GM10266 (cell line): ENCODE data around the gene ZNF292.
"Not testable (repeated sequence)": the region's sequence is repeated elsewhere in the genome, so short reads cannot be mapped to it uniquely, and the experiment has no call there.

Source experiments
- DNase-seq: peaks from one replicate; pipeline ENCODE4 v3.0.0; 2012; ENCODE audit errors: extremely low spot score
- TF ChIP-seq, protein P1 (sequence below): IDR thresholded peaks from 2 replicates; pipeline ENCODE4 v1.5.1; 2012; ENCODE audit warnings: mild to moderate bottlenecking, low read depth; ENCODE audit not compliant: control insufficient read depth, insufficient read depth; ENCODE audit errors: missing control alignments

ZNF292 gene

DNA sequence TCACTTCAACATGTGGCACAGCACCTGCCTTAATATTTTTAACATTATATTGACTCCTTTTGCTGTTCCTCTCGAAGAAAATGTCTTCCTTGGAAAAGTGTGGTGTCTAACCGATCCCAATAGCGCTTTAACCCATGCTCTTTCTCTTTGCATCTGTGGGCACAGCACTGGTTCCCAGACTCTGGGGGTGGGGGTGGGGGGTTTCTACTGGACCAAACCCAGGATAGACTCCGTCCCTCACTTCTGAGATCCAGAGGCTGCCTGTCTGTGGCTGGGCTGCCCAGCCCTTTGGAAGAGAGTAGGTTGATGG is 3.9 kb upstream of the ZNF292 start:
- DNase-seq = no peak

DNA sequence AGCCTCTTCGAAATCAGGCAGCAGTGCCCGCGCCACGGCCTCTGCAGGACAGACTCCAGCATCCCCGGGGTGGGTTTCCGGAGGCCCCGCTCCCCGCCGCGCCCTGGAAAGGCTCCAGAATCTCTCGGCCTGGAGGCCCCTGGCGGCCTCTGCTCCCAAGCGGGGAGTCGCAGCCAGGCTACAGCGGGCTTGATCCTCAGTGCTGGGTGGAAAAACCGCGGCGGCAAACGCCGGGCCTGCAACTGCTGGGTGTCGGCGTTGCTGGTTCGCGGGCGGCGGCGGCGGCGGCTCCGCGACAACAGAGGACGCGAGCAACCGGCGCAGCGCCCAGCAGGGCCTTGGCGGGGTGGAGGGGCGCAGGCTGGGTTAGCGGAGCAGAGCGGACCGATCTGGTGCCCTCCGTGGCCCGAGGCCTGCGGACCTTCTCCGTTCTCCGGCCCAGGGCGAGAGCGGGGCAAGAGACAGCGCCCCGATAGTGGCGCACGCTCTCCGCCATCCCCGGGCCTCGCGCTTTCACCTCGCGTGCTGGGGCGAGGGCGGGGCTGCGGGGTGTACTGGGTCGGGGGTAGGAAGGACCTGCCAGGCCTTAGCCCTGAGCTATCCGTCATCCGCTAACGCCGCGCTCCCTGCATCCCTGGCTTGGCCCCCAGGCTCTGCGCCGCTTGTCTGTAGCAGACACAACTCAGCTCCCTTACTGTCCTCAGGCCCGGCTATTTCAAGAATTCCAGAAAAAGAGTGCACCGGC is 3.4 kb upstream of the ZNF292 start:
- DNase-seq = peak; percentile 62

More for the DNA sequence above, 3.9 kb upstream of the ZNF292 start:
- TF ChIP-seq, protein P1, sequence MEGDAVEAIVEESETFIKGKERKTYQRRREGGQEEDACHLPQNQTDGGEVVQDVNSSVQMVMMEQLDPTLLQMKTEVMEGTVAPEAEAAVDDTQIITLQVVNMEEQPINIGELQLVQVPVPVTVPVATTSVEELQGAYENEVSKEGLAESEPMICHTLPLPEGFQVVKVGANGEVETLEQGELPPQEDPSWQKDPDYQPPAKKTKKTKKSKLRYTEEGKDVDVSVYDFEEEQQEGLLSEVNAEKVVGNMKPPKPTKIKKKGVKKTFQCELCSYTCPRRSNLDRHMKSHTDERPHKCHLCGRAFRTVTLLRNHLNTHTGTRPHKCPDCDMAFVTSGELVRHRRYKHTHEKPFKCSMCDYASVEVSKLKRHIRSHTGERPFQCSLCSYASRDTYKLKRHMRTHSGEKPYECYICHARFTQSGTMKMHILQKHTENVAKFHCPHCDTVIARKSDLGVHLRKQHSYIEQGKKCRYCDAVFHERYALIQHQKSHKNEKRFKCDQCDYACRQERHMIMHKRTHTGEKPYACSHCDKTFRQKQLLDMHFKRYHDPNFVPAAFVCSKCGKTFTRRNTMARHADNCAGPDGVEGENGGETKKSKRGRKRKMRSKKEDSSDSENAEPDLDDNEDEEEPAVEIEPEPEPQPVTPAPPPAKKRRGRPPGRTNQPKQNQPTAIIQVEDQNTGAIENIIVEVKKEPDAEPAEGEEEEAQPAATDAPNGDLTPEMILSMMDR = no peak

GRCh38 chr6:87152526-87152955 is 2.8 kb upstream of the ZNF292 start:
- DNase-seq = peak; percentile 17
- TF ChIP-seq, protein P1 = no peak

More for the DNA sequence above, 3.4 kb upstream of the ZNF292 start:
- TF ChIP-seq, protein P1 = no peak

- DNase-seq = no peak
- TF ChIP-seq, protein P1 = no peak
These were observed 748 bp upstream of the ZNF292 start for GRCh38 chr6:87154641-87154992.

- DNase-seq = peak; percentile 16
- TF ChIP-seq, protein P1 = no peak
These were observed 764 bp downstream of the ZNF292 start for GRCh38 chr6:87155842-87156815.

- DNase-seq = not testable (repeated sequence)
These were observed 2.2 kb downstream of the ZNF292 start for GRCh38 chr6:87157596-87157995.

GRCh38 chr6:87161299-87161698 is 5.9 kb downstream of the ZNF292 start:
- TF ChIP-seq, protein P1 = no peak
- DNase-seq = no peak
